NCI-H187 (cell line): Measurements from ENCODE around the gene BANK1.

Source experiments
- DNase-seq, 2 experiments: peaks; one replicate each; lab custom pipeline; 2025; lab: John Stamatoyannopoulos, UW

The BANK1 gene, protein sequence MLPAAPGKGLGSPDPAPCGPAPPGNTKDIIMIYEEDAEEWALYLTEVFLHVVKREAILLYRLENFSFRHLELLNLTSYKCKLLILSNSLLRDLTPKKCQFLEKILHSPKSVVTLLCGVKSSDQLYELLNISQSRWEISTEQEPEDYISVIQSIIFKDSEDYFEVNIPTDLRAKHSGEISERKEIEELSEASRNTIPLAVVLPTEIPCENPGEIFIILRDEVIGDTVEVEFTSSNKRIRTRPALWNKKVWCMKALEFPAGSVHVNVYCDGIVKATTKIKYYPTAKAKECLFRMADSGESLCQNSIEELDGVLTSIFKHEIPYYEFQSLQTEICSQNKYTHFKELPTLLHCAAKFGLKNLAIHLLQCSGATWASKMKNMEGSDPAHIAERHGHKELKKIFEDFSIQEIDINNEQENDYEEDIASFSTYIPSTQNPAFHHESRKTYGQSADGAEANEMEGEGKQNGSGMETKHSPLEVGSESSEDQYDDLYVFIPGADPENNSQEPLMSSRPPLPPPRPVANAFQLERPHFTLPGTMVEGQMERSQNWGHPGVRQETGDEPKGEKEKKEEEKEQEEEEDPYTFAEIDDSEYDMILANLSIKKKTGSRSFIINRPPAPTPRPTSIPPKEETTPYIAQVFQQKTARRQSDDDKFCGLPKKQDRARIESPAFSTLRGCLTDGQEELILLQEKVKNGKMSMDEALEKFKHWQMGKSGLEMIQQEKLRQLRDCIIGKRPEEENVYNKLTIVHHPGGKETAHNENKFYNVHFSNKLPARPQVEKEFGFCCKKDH

GRCh38 chr4:101790521-101791181, at the start of gene BANK1:
Gene BANK1 (plus strand): TSS chr4:101790730. CDS start chr4:101790881, 151 bp downstream.
- DNase-seq, result peak in 1 of 2 experiments; percentile 10

GRCh38 chr4:101753721-101754120, 36.8 kb upstream of the BANK1 start:
- no peak for DNase-seq

GRCh38 chr4:101756181-101756580, 34.3 kb upstream of the BANK1 start:
- no peak for DNase-seq

DNA sequence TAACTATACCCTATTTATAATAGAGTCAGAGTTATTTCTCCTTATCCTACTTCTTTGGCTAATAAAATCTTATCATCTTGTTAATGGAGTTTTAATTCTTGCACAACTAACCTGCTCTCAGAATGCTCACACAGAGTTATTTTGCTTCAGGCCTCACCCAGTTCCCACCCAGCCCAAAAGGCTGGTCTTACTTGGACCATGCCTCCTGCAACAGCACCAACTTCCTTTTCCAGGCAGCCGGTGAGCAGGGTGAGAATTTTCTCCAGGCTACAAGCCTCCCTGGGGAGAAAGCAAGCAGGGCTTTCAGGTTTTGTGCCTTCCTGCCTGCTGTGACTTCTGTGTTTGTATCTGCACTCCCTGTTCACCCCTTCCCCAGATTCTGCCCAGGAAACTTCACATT, 29.1 kb upstream of the BANK1 start:
- DNase-seq, result no peak

DNA sequence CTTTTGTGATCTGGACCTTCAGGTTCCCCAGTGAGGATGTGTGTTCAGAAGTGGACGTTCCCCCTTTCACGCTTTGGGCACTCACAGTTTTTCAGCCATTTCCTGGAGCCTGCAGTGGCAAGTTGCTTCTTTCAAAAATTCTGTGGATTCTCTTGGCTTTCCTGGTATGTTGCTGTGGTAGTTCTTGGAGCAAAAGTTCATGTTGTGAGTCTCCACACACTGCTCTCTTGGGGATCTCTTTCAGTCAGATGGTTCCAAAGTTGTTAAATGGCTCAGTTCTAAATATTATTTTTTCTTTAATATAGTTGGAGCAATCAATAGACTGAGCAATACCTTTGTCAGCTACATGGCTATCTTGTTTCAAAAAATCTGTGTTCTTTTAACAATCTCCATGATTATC, 28.5 kb upstream of the BANK1 start:
- no peak for DNase-seq

- no peak for DNase-seq
Measured at GRCh38 chr4:101762534-101762933, 28.0 kb upstream of the BANK1 start.

DNA sequence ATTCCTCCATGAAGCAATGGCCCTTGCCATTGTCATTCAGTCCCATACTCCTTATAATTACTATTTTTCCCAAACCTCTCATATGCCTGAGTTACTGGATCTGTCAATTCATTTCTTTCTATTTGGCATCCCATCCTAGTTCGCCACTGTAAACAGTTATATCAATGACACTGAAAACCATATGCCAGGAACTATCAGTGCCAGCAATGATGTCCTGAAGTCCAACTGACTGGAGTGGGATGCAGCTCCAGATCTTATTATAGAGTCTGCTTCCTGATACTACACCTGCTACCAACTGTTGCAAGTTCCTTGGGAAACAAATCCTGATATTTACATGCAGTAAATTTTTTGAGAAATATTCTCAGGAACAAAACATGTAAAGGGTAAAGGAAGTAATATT, 27.0 kb upstream of the BANK1 start:
- DNase-seq, result no peak

GRCh38 chr4:101774807-101775206, 15.7 kb upstream of the BANK1 start:
- no peak for DNase-seq

DNA sequence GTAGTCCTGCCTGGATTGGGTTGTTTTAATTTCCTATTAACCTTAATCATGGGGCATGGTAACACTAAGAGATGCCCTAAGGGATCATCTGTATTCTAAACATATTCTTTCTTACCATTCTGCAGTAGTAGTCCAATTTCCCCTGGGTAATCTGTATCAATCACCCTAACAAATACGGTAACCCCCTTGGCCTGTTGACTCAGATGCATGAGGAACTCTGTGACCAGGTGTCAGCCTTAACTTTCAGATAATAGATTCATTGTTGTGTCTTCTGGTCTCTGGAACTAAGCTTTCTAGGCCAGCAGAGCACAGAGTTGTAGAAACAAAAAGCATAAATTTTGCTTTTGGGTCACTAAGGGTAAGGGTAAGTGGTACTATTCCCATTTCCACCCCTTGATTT, 13.1 kb upstream of the BANK1 start:
- no peak for DNase-seq

- no peak for DNase-seq
Measured at GRCh38 chr4:101780284-101780683, 10.2 kb upstream of the BANK1 start.

GRCh38 chr4:101782546-101782945, 8.0 kb upstream of the BANK1 start:
- no peak for DNase-seq

- DNase-seq, result no peak
Measured at GRCh38 chr4:101784957-101785356, 5.6 kb upstream of the BANK1 start.

- no peak for DNase-seq
Measured at GRCh38 chr4:101785486-101785885, 5.0 kb upstream of the BANK1 start.

- DNase-seq, result no peak
Measured at GRCh38 chr4:101787701-101788316, 2.7 kb upstream of the BANK1 start.

GRCh38 chr4:101791182-101791558, 640 bp downstream of the BANK1 start:
- no peak for DNase-seq

DNA sequence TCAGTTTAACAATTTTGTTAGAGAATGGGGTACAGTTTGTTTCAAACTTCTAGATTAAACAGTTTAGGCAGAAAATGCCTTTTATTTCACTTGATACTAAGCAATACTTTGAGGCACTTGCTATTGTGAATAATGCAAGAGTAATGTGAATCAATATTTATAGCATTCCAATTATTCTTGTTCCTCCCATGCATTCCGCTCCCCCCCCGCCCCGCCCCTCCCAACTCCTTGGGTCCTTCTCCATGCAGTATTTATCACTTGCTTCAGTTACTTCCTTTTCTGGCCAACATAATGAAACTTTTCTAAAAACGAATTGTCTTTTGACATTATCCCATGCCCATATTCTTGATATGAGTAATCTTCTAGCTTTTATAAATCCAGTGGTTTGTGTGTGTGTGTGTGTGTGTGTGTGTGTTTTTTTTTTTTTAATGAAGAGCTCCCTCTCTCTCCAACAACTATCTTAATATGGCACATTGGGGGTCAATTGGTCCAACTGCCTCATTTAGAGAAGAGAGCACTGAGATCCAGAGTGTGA, 1.6 kb downstream of the BANK1 start:
- DNase-seq, result no peak

DNA sequence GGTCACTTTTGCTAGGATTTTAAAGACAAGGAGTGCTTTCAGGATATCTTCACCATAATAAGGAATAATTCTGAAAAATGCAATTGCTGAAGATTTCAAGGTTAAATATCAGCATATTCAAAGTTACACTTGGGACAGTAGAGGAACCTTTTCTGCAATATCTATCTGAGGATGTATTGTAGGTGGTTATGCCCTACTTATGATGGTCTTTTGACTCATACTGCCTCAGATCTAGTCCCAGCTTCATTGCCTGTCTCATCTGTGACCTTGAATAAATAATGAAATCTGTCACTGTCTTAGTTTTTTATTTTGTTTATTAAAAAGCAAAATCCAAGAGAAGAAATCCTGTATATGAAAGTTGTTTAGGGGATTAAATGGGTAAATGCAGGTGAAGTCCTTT, 2.9 kb downstream of the BANK1 start:
- DNase-seq, result no peak

DNA sequence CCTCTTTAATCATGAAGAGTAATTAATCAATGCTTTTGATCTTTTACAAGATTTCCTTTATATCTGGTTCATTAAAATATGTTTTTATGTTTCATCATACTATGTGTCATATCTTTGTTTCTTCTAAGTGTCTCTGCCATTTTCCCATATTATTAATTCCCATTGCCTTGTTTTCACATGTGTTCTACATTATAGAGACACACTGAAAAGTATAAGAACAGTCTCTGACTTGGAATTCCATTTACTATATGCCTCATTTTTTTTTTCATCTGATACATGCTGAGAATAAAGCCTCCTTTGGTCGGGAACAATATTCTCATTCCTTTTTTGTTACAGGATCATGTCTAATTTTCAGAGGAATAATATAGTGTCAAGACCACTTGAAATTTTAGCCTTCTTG, 4.3 kb downstream of the BANK1 start:
- no peak for DNase-seq

DNA sequence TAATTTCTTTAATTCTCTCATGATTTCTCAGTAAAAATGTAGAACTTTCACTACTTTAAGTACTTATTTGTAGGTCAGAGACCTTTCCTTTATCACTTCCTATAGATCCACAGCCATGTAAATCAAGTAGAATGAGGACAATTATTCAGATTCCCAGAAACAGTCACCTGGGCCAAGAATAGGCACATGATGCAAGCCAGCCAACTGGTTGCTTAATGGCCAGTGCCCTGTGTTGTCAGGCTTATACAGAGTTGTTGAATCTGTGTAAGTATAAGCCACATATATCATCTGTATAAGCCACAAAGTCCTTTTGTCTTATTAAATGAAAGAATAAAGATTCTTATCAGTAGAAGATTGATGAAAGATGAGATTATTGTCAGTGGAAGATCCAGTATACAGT, 5.2 kb downstream of the BANK1 start:
- DNase-seq, result no peak

GRCh38 chr4:101801958-101802357, 11.4 kb downstream of the BANK1 start:
- no peak for DNase-seq

- DNase-seq, result no peak
Measured at GRCh38 chr4:101806914-101807313, 16.4 kb downstream of the BANK1 start.

GRCh38 chr4:101807351-101807750, 16.8 kb downstream of the BANK1 start:
- no peak for DNase-seq
